IMR-90 (cell line): Measurements from ENCODE around the gene LRRC73. TPM values are rescaled to one million over a fixed set of nuclear protein-coding genes. Genes with fewer than 3 reads are reported as not detected.
A peak's percentile ranks its signal among the peaks of the same experiment; 100 is the strongest.

Source experiments
- ATAC-seq: fragments of 200-7000 bp; cut with Tn5 transposase; 2 replicates; pipeline ENCODE4 v1.9.1; 2020; ENCODE audit warnings: low read depth, mild to moderate bottlenecking, moderate library complexity
- BruUV-seq: library from RNA; stranded (reverse); fragments of 400-500 nt; replicated peaks from 2 replicates; lab custom pipeline; 2021; lab: Mats Ljungman, UMichigan
- CTCF ChIA-PET: fragments of 300-600 bp; formaldehyde crosslinking; extraction: SDS; loops from one replicate; lab custom pipeline; 2021; ENCODE audit warnings: antibody characterized with exemption; lab: Yijun Ruan, JAX
- POLR2A ChIA-PET: fragments of 300-600 bp; sonication (Branson Sonifier 250); formaldehyde crosslinking; loops from one replicate; lab custom pipeline; 2022; ENCODE audit warnings: antibody characterized with exemption; ENCODE audit not compliant: unreplicated experiment; lab: Charles Lee
- DNase-seq: peaks from one replicate; pipeline ENCODE4 v3.0.0; 2013
- H2AFZ ChIP-seq: replicated peaks from 2 replicates; pipeline ENCODE3; 2013; ENCODE audit warnings: low read length, mild to moderate bottlenecking; ENCODE audit not compliant: poor library complexity
- H2AK5ac ChIP-seq: 2 replicates; pipeline ENCODE4 v1.6.1; 2013; ENCODE audit warnings: low read depth, low read length, inconsistent platforms
- H2AK9ac ChIP-seq: replicated peaks from 2 replicates; pipeline ENCODE3; 2013; ENCODE audit warnings: mild to moderate bottlenecking, low read depth, low read length, moderate library complexity; ENCODE audit not compliant: poor library complexity
- H2BK120ac ChIP-seq: 2 replicates; pipeline ENCODE4 v1.6.1; 2013; ENCODE audit warnings: low read depth, low read length, inconsistent platforms
- H2BK15ac ChIP-seq: 3 replicates; pipeline ENCODE4 v1.6.1; 2013; ENCODE audit warnings: low read depth, low read length, inconsistent platforms
- H2BK20ac ChIP-seq: 2 replicates; pipeline ENCODE4 v1.6.1; 2013; ENCODE audit warnings: low read depth, mild to moderate bottlenecking, inconsistent platforms, low read length, moderate library complexity
- H2BK5ac ChIP-seq: 2 replicates; pipeline ENCODE4 v1.6.1; 2013; ENCODE audit warnings: mild to moderate bottlenecking, low read depth, low read length, inconsistent platforms; ENCODE audit not compliant: poor library complexity, severe bottlenecking
- H3K14ac ChIP-seq: replicated peaks from 2 replicates; pipeline ENCODE4 v1.6.1; 2013; ENCODE audit warnings: low read depth, low read length, inconsistent platforms
- H3K18ac ChIP-seq: 2 replicates; pipeline ENCODE4 v1.6.1; 2013; ENCODE audit warnings: low read depth, low read length, control low read depth
- H3K23ac ChIP-seq: 2 replicates; pipeline ENCODE4 v1.6.1; 2013; ENCODE audit warnings: low read depth, low read length, inconsistent platforms
- H3K27ac ChIP-seq: 2 replicates; pipeline ENCODE4 v1.5.1; 2013; ENCODE audit warnings: mild to moderate bottlenecking, control low read depth, low read length; ENCODE audit not compliant: insufficient read depth
- H3K27me3 ChIP-seq: 2 replicates; pipeline ENCODE4 v1.6.1; 2013; ENCODE audit warnings: low read length; ENCODE audit not compliant: control insufficient read depth, insufficient read depth
- H3K36me3 ChIP-seq: 2 replicates; pipeline ENCODE4 v1.6.1; 2013; ENCODE audit warnings: low read length, mixed read lengths; ENCODE audit not compliant: control insufficient read depth, insufficient read depth
- H3K4ac ChIP-seq: 2 replicates; pipeline ENCODE4 v1.6.1; 2013; ENCODE audit warnings: low read depth, low read length, inconsistent platforms
- H3K4me1 ChIP-seq: 2 replicates; pipeline ENCODE4 v1.6.1; 2013; ENCODE audit warnings: low read length, mixed read lengths; ENCODE audit not compliant: control insufficient read depth, insufficient read depth
- H3K4me2 ChIP-seq: 2 replicates; pipeline ENCODE4 v1.6.1; 2013; ENCODE audit warnings: low read depth, mild to moderate bottlenecking, control low read depth, low read length, moderate library complexity
- H3K4me3 ChIP-seq: 2 replicates; pipeline ENCODE4 v1.5.1; 2013; ENCODE audit warnings: low read depth, mild to moderate bottlenecking, control low read depth, low read length, moderate library complexity; ENCODE audit not compliant: insufficient read depth
- H3K56ac ChIP-seq: 2 replicates; pipeline ENCODE4 v1.6.1; 2013; ENCODE audit warnings: low read length, inconsistent platforms; ENCODE audit not compliant: insufficient read depth; ENCODE audit errors: extremely low read depth
- H3K79me1 ChIP-seq, 2 experiments: 2 replicates each; pipeline ENCODE4 v1.6.1; 2013; ENCODE audit warnings: low read length in 2 of 2, inconsistent platforms in 1 of 2, low read depth in 1 of 2
- H3K9ac ChIP-seq: 2 replicates; pipeline ENCODE4 v1.6.1; 2013; ENCODE audit warnings: low read depth, low read length, control low read depth
- H3K9me1 ChIP-seq: 2 replicates; pipeline ENCODE4 v1.6.1; 2013; ENCODE audit warnings: low read length, inconsistent platforms; ENCODE audit not compliant: insufficient read depth
- H3K9me3 ChIP-seq: 2 replicates; pipeline ENCODE4 v1.6.1; 2013; ENCODE audit warnings: low read length; ENCODE audit not compliant: control insufficient read depth, insufficient read depth
- H4K20me1 ChIP-seq: 2 replicates; pipeline ENCODE4 v1.6.1; 2013; ENCODE audit warnings: low read length, inconsistent platforms; ENCODE audit not compliant: insufficient read depth
- H4K5ac ChIP-seq: 2 replicates; pipeline ENCODE4 v1.6.1; 2013; ENCODE audit warnings: mild to moderate bottlenecking, low read depth, low read length, control low read depth
- H4K8ac ChIP-seq, 2 experiments: 2 replicates each; pipeline ENCODE4 v1.6.1; 2013; ENCODE audit warnings: low read depth in 2 of 2, low read length in 2 of 2, control low read depth in 1 of 2, inconsistent platforms in 1 of 2
- H4K91ac ChIP-seq: 2 replicates; pipeline ENCODE4 v1.6.1; 2013; ENCODE audit warnings: low read depth, low read length, inconsistent platforms; ENCODE audit not compliant: insufficient read depth
- BHLHE40 ChIP-seq: fragments of 150-350 bp; IDR thresholded peaks from 2 replicates; pipeline ENCODE4 v1.6.1; 2016; ENCODE audit warnings: mild to moderate bottlenecking, low read depth, low read length
- CEBPB ChIP-seq: IDR thresholded peaks from 2 replicates; pipeline ENCODE4 v1.6.1; 2012; ENCODE audit warnings: low read depth, low read length, improper control_type of control experiment
- CHD1 ChIP-seq: IDR thresholded peaks from 2 replicates; pipeline ENCODE4 v1.6.1; 2012; ENCODE audit warnings: low read depth, low read length, improper control_type of control experiment
- CTCF ChIP-seq: conservative IDR thresholded peaks from 2 replicates; pipeline ENCODE4 v1.5.1; 2012; ENCODE audit warnings: mild to moderate bottlenecking, low read depth, low read length, improper control_type of control experiment
- ELK1 ChIP-seq: fragments of 150-350 bp; IDR thresholded peaks from 2 replicates; pipeline ENCODE4 v1.6.1; 2016; ENCODE audit warnings: low read depth, mild to moderate bottlenecking, low read length, moderate library complexity, borderline replicate concordance
- FOS ChIP-seq: fragments of 150-350 bp; IDR thresholded peaks from 2 replicates; pipeline ENCODE4 v1.6.1; 2016; ENCODE audit warnings: low read depth, low read length
- MAFK ChIP-seq: IDR thresholded peaks from 2 replicates; pipeline ENCODE4 v1.6.1; 2012; ENCODE audit warnings: low read depth, low read length, improper control_type of control experiment
- MAZ ChIP-seq: IDR thresholded peaks from 2 replicates; pipeline ENCODE4 v1.6.1; 2012; ENCODE audit warnings: low read depth, mild to moderate bottlenecking, low read length, improper control_type of control experiment, moderate library complexity, borderline replicate concordance
- MXI1 ChIP-seq: IDR thresholded peaks from 2 replicates; pipeline ENCODE4 v1.6.1; 2012; ENCODE audit warnings: low read depth, mild to moderate bottlenecking, low read length, moderate library complexity, borderline replicate concordance
- NFE2L2 ChIP-seq: fragments of 150-350 bp; IDR thresholded peaks from 2 replicates; pipeline ENCODE4 v1.6.1; 2016; ENCODE audit warnings: low read depth, mild to moderate bottlenecking, low read length
- POLR2A ChIP-seq: IDR thresholded peaks from 2 replicates; pipeline ENCODE4 v1.6.1; 2012; ENCODE audit warnings: mild to moderate bottlenecking, low read depth, low read length
- RAD21 ChIP-seq: IDR thresholded peaks from 2 replicates; pipeline ENCODE4 v1.6.1; 2012; ENCODE audit warnings: low read length, improper control_type of control experiment
- RCOR1 ChIP-seq: IDR thresholded peaks from 2 replicates; pipeline ENCODE4 v1.6.1; 2012; ENCODE audit warnings: mild to moderate bottlenecking, low read length, improper control_type of control experiment; ENCODE audit not compliant: insufficient replicate concordance
- RFX5 ChIP-seq: IDR thresholded peaks from 2 replicates; pipeline ENCODE4 v1.8.0; 2012; ENCODE audit warnings: low read depth, mild to moderate bottlenecking, low read length, moderate library complexity
- SMC3 ChIP-seq: fragments of 150-350 bp; IDR thresholded peaks from 2 replicates; pipeline ENCODE4 v1.6.1; 2016; ENCODE audit warnings: low read depth, mild to moderate bottlenecking, antibody characterized with exemption, low read length, moderate library complexity
- WGBS, 2 experiments: methylation state at CpG; one replicate each; pipeline versions ENCODE4 v1.1.5 to v1.1.7; 2013; ENCODE audit warnings: missing lambda C conversion rate in 2 of 2; ENCODE audit not compliant: insufficient read length in 1 of 2; ENCODE audit errors: extremely low coverage in 2 of 2; 5-methylcytosine and 5-hydroxymethylcytosine counted together
- dilution Hi-C: fragments of 300-500 bp; cut with HindIII; formaldehyde crosslinking; loops from one replicate; pipeline ENCODE4 v1.14.3; 2018; ENCODE audit warnings: low sequenced_read_pairs; ENCODE audit not compliant: unreplicated experiment
- in situ Hi-C: fragments of 300-500 bp; cut with MboI; formaldehyde crosslinking; loops from 3 replicates; pipeline ENCODE4 v1.14.3; 2019; ENCODE audit warnings: low sequenced_read_pairs, inconsistent platforms, mixed read lengths
- intact Hi-C: fragments of 100-400 bp; cut with micrococcal nuclease; formaldehyde crosslinking; loops from 2 replicates; pipeline ENCODE4 v1.10.0; 2022
- polyA plus RNA-seq, 3 experiments: library from polyadenylated mRNA; depleted of rRNA; stranded (reverse); fragments of >200 nt; gene quantifications; 2 replicates each; pipeline ENCODE4 v1.2.3, GENCODE V29; 2012; ENCODE audit warnings: low replicate concordance in 1 of 3
- total RNA-seq: library from RNA; depleted of rRNA; stranded (reverse); fragments of >200 nt; gene quantifications from 2 replicates; pipeline ENCODE4 v1.2.3, GENCODE V29; 2012

LRRC73 gene
- total and polyA plus RNA-seq, 2 of the 4 experiments (the other 2 are of a cell fraction) = under 0.01 to 0.31 TPM

DNA sequence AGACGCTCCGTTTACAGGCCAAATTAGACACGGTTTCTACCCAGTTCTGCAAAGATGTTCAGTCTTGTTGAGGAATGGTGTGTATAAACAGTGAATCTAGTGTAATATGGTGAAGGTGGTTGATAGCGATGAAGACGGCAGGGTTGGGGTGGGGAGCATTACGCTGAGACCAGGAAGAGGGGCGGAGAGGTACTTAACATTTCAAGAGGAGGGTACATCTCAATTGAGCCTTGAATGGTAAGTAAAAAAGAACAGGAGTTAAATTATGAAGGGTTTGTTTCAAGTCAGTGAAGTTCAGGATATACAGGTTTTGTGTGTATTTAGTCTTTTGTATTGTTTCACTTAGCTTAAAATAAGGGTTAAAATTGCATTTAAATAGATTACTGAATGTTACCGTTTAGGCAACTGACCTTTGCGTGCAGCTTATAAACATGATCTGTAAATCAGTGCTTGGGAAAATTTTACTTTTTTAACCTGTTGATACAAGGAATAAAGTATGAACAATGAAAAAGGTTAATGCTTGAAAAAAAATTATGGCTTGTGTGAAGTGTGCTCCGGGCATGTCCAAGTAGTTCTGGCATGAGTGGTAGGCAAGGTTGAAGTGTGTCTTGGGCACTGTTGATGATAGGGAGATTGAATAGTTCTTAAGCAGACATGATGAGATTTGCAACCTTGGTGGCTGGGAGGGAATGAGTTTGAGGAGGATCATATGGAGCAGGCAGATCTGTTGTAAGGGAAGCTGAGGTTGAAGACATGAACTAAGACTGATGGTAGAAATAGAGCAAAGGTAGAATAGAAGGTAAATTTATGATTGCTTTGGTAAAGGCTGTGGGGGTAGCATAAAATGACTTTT is 7.6 kb upstream of the LRRC73 start:
- peak; percentile 16 for DNase-seq
- H4K8ac ChIP-seq = peak overlapping the region; percentile 81 to 100
- peak overlapping the region; percentile 98 for H2AFZ ChIP-seq
- TSS peak; percentile 39 for BruUV-seq
- H3K79me1 ChIP-seq = peaks cover 29 to 58% of the 10 kb centered on the region in 2 experiments
- peak overlapping the region; percentile 83; the same call in 1 of the 2 replicates for H3K27ac ChIP-seq
- H3K4me3 ChIP-seq = peak overlapping the region; percentile 80
- peak overlapping the region; percentile 100 for H3K14ac ChIP-seq
- ChIA-PET CTCF (interaction anchor here (1.1 kb wide), 1 partner anchor 10 kb away, joined by 3 read pairs; no protein-coding TSS in a partner anchor), POLR2A (interaction anchor here (0.6 kb wide), 1 partner anchor 736 kb away, joined by 3 read pairs; the partner anchor contains the start of gene BICRAL)
- H4K5ac ChIP-seq = peak overlapping the region; percentile 85
- peak overlapping the region; percentile 100 for H3K23ac ChIP-seq
- no peak overlapping the region for H2BK20ac ChIP-seq
- peak overlapping the region; percentile 43 for H4K91ac ChIP-seq
- H3K36me3 ChIP-seq = peaks cover 51% of the 10 kb centered on the region
- peak overlapping the region; percentile 77 for H3K4me2 ChIP-seq
- ATAC-seq = peak; percentile 3; the same call in 1 of the 2 replicates
- dilution Hi-C loops (no loop called here), in situ Hi-C loops (no loop called here), intact Hi-C loops (no loop called here)
- peak overlapping the region; percentile 90 for H3K56ac ChIP-seq
- H3K27me3 ChIP-seq = no peaks in the 10 kb centered on the region
- peak overlapping the region; percentile 99 for H3K4ac ChIP-seq
- no peak overlapping the region for H2BK120ac ChIP-seq
- peaks cover 12% of the 10 kb centered on the region; the same call in 1 of the 2 replicates for H3K9me1 ChIP-seq
- H4K20me1 ChIP-seq = no peaks in the 10 kb centered on the region; the same call in 1 of the 2 replicates
- WGBS, 2 experiments = 6% methylated on average over 8 of the region's 10 CpGs; no CpG with 5 or more reads in 1 of the 2 experiments
- H3K9me3 ChIP-seq = no peaks in the 10 kb centered on the region
- peak overlapping the region; percentile 67 for H2BK5ac ChIP-seq
- H2AK9ac ChIP-seq = peak overlapping the region; percentile 99
- peak overlapping the region; percentile 94 for H2AK5ac ChIP-seq
- peaks cover 13% of the 10 kb centered on the region for H3K4me1 ChIP-seq
- H2BK15ac ChIP-seq = no peak overlapping the region
- H3K18ac ChIP-seq = no peak overlapping the region
- peak overlapping the region; percentile 96 for H3K9ac ChIP-seq
- TF ChIP-seq ELK1 (no peak), BHLHE40 (no peak), SMC3 (no peak), CHD1 (no peak), MAFK (no peak), RCOR1 (no peak), CEBPB (no peak), MAZ (no peak), CTCF (no peak), RFX5 (no peak), NFE2L2 (no peak), POLR2A (no peak), FOS (no peak), RAD21 (no peak), MXI1 (no peak)
